ENCODE measurements around the gene C16orf46. TPM values are rescaled to one million over a fixed set of nuclear protein-coding genes. Genes with fewer than 3 reads are reported as not detected.

The C16orf46 gene
- total RNA-seq, 1 experiment from 2014 or later, result 1.7 TPM

DNA sequence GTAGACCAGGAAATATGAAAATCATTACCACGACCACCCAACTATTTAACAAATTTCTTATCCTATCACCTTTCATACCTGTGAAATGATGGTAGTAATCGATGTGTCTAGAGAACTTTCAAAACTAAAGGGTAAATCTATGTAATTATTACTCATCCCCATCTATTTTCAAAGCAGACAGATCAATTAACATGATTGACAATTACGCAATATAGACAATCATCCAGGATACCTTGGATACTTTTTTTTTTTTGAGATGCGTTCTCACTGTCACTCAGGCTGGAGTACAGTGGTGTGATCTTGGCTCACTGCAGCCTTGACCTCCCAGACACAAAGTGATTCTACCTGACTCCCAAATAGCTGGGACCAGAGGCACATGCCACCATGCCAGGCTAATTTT lies 4.0 kb upstream of the C16orf46 start:
- no peak overlapping the region for H3K4me3 ChIP-seq (replicated peaks in 1 of 2; ENCODE audit: low read depth in 1 of 2, low read length in 2 of 2)
- CTCF ChIA-PET, result no interaction called here
- BruUV-seq (replicated peaks), result no TSS peak
- no peaks in the 10 kb centered on the region; the same call in 1 of the 2 replicates for H4K20me1 ChIP-seq (ENCODE audit: insufficient read depth)
- RAD21 ChIA-PET (ENCODE audit: low non-redundant PET in 1 of 2, low total read pairs in 2 of 2, uncharacterized antibody in 2 of 2, unreplicated experiment in 2 of 2), result interaction anchor here in 1 of 2 experiments (0.7 kb wide), 1 partner anchor 58 kb away, joined by 3 read pairs; no protein-coding TSS in a partner anchor
- ATAC-seq (no peak), DNase-seq (ENCODE audit: low read depth, low spot score) (no peak)
- H2AFZ ChIP-seq (ENCODE audit: low read depth, low read length, poor library complexity, severe bottlenecking), result no peak overlapping the region
- H3K9ac ChIP-seq (ENCODE audit: low read length), result no peak overlapping the region
- no peaks in the 10 kb centered on the region for H3K9me3 ChIP-seq (ENCODE audit: control insufficient read depth in 1 of 2, insufficient read depth in 1 of 2, low read depth in 1 of 2, low read length in 2 of 2)
- peaks cover 8 to 14% of the 10 kb centered on the region in 2 experiments for H3K4me1 ChIP-seq (ENCODE audit: control insufficient read depth in 1 of 2, insufficient read depth in 2 of 2, low read length in 2 of 2)
- no peaks in the 10 kb centered on the region for H3K27me3 ChIP-seq (ENCODE audit: insufficient read depth, low read length)
- no peaks in the 10 kb centered on the region for H3K9me2 ChIP-seq (ENCODE audit: insufficient read depth)
- peaks cover 16% of the 10 kb centered on the region for H3K79me2 ChIP-seq (ENCODE audit: insufficient read depth, low read length)
- H3K36me3 ChIP-seq (ENCODE audit: control insufficient read depth in 1 of 2, insufficient read depth in 2 of 2, low read length in 2 of 2), result peaks cover 5 to 23% of the 10 kb centered on the region in 2 experiments
- POLR2A ChIA-PET, result no interaction called here
- TF ChIP-seq, protein P1, sequence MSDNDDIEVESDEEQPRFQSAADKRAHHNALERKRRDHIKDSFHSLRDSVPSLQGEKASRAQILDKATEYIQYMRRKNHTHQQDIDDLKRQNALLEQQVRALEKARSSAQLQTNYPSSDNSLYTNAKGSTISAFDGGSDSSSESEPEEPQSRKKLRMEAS (IDR thresholded peaks at IDR 0.05), result no peak
- no peak for TF ChIP-seq ZNF274 (IDR thresholded peaks at IDR 0.05; ENCODE audit: low read depth, low read length)
- no peak for TF ChIP-seq EZH2phosphoT487 (IDR thresholded peaks at IDR 0.05; ENCODE audit: borderline replicate concordance)
- TF ChIP-seq SIN3A (IDR thresholded peaks at IDR 0.05; ENCODE audit: low read depth), result no peak
- TF ChIP-seq YY1 (IDR thresholded peaks at IDR 0.05; ENCODE audit: extremely low read depth, insufficient replicate concordance, low read depth, low read length), result no peak
- TF ChIP-seq ZBTB33 (IDR thresholded peaks at IDR 0.05; ENCODE audit: extremely low read depth, insufficient replicate concordance, low read length), result no peak
- no peak for TF ChIP-seq POLR2AphosphoS5 (IDR thresholded peaks at IDR 0.05; ENCODE audit: low read depth, low read length)
- no peak for TF ChIP-seq EZH2 (IDR thresholded peaks at IDR 0.05)
- TF ChIP-seq, protein P2, sequence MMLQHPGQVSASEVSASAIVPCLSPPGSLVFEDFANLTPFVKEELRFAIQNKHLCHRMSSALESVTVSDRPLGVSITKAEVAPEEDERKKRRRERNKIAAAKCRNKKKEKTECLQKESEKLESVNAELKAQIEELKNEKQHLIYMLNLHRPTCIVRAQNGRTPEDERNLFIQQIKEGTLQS (IDR thresholded peaks at IDR 0.05), result no peak
- TF ChIP-seq SRF (IDR thresholded peaks at IDR 0.05; ENCODE audit: low read depth), result no peak
- TF ChIP-seq ELF1 (IDR thresholded peaks at IDR 0.05; ENCODE audit: borderline replicate concordance, low read depth), result no peak
- no peak for TF ChIP-seq FOSL1 (IDR thresholded peaks at IDR 0.05; ENCODE audit: low read depth)
- no peak for TF ChIP-seq EGR1 (IDR thresholded peaks at IDR 0.05; ENCODE audit: low read depth)
- TF ChIP-seq POLR2A (IDR thresholded peaks at IDR 0.05; ENCODE audit: borderline replicate concordance, extremely low read depth, insufficient read depth, insufficient read length), result no peak
- TF ChIP-seq JUND (IDR thresholded peaks at IDR 0.05), result no peak
- TF ChIP-seq, protein P3, sequence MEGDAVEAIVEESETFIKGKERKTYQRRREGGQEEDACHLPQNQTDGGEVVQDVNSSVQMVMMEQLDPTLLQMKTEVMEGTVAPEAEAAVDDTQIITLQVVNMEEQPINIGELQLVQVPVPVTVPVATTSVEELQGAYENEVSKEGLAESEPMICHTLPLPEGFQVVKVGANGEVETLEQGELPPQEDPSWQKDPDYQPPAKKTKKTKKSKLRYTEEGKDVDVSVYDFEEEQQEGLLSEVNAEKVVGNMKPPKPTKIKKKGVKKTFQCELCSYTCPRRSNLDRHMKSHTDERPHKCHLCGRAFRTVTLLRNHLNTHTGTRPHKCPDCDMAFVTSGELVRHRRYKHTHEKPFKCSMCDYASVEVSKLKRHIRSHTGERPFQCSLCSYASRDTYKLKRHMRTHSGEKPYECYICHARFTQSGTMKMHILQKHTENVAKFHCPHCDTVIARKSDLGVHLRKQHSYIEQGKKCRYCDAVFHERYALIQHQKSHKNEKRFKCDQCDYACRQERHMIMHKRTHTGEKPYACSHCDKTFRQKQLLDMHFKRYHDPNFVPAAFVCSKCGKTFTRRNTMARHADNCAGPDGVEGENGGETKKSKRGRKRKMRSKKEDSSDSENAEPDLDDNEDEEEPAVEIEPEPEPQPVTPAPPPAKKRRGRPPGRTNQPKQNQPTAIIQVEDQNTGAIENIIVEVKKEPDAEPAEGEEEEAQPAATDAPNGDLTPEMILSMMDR (IDR thresholded peaks at IDR 0.05 in 2 of 3, conservative IDR thresholded peaks at IDR 0.05 in 1 of 3; ENCODE audit: borderline replicate concordance in 1 of 3, insufficient read depth in 1 of 3, low read depth in 2 of 3, low read length in 2 of 3), result no peak
- intact Hi-C loops (cut with micrococcal nuclease), result no loop called here
- H3K4me2 ChIP-seq (ENCODE audit: low read length), result no peak overlapping the region
- no peak overlapping the region for H3K27ac ChIP-seq (ENCODE audit: low read depth, low read length)
